Sigmoid colon (tissue), 3 donors: ENCODE data around the gene MSX1.

Experiments
- POLR2A ChIP-seq, 2 donors: fragments of 450-650 bp; IDR thresholded peaks; one replicate each; pipeline ENCODE4 v1.6.1; 2016; ENCODE audit warnings: antibody characterized with exemption in 2 of 2, mild to moderate bottlenecking in 2 of 2, moderate library complexity in 2 of 2
- TF ChIP-seq, protein P1 (sequence below), 4 experiments: fragments of 450-650 bp in 3 of 4; fragments of 200-600 bp in 1 of 4; IDR thresholded peaks; one replicate each; pipeline ENCODE4 v1.5.1; 2016 to 2019; ENCODE audit warnings: antibody characterized with exemption in 4 of 4, mild to moderate bottlenecking in 3 of 4, moderate library complexity in 2 of 4

DNA sequence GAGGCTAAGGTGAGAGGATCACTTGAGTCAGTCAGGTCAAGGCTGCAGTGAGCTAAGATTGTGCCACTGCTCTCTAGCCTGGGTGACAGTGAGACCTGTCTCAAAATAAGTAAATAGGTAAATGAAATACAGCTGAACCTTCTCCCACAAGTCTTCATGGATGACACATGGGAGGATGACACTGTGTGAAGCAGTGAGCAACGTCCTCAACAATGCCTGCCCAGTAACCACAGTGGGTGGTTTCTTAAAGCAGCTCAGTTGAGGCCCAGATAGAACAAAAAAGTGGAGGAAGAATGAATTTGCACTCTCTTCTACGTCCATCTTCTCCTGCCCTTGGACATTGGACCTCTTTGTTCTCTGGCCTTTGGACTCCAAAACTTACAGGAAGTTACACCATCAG, 52.7 kb downstream of the MSX1 start:
- TF ChIP-seq, protein P1, sequence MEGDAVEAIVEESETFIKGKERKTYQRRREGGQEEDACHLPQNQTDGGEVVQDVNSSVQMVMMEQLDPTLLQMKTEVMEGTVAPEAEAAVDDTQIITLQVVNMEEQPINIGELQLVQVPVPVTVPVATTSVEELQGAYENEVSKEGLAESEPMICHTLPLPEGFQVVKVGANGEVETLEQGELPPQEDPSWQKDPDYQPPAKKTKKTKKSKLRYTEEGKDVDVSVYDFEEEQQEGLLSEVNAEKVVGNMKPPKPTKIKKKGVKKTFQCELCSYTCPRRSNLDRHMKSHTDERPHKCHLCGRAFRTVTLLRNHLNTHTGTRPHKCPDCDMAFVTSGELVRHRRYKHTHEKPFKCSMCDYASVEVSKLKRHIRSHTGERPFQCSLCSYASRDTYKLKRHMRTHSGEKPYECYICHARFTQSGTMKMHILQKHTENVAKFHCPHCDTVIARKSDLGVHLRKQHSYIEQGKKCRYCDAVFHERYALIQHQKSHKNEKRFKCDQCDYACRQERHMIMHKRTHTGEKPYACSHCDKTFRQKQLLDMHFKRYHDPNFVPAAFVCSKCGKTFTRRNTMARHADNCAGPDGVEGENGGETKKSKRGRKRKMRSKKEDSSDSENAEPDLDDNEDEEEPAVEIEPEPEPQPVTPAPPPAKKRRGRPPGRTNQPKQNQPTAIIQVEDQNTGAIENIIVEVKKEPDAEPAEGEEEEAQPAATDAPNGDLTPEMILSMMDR (IDR thresholded peaks at IDR 0.05): no peak
- TF ChIP-seq POLR2A (IDR thresholded peaks at IDR 0.05): no peak
